Subcutaneous abdominal adipose tissue (tissue), 5 donors: ENCODE results near the gene CLCNKB.
"Not testable (repeated sequence)": the region's sequence is repeated elsewhere in the genome, so short reads cannot be mapped to it uniquely, and the experiment has no call there.

Experiments
- H3K27ac ChIP-seq: one replicate; pipeline ENCODE4 v1.7.0; 2013; ENCODE audit warnings: low read depth, mild to moderate bottlenecking, inconsistent platforms, low read length, moderate library complexity
- H3K27me3 ChIP-seq, 5 donors: one replicate each; pipeline ENCODE4 v1.7.0; 2013; ENCODE audit warnings: low read length in 5 of 5, inconsistent platforms in 1 of 5; ENCODE audit not compliant: control insufficient read depth in 5 of 5, insufficient read depth in 4 of 5
- H3K36me3 ChIP-seq, 5 donors: one replicate each; pipeline ENCODE4 v1.7.0; 2013; ENCODE audit warnings: low read length in 5 of 5; ENCODE audit not compliant: control insufficient read depth in 5 of 5, insufficient read depth in 5 of 5
- H3K4me1 ChIP-seq, 5 donors: one replicate each; pipeline ENCODE4 v1.7.0; 2013; ENCODE audit warnings: low read length in 5 of 5, mild to moderate bottlenecking in 3 of 5, moderate library complexity in 1 of 5; ENCODE audit not compliant: control insufficient read depth in 5 of 5, insufficient read depth in 5 of 5
- H3K4me3 ChIP-seq, 5 donors: one replicate each; pipeline ENCODE4 v1.7.0; 2013; ENCODE audit warnings: low read length in 5 of 5, low read depth in 1 of 5
- H3K9ac ChIP-seq, 5 donors: one replicate each; pipeline ENCODE4 v1.7.0; 2013; ENCODE audit warnings: low read length in 5 of 5, mild to moderate bottlenecking in 4 of 5, moderate library complexity in 3 of 5
- H3K9me3 ChIP-seq, 5 donors: one replicate each; pipeline ENCODE4 v1.7.0; 2013; ENCODE audit warnings: low read length in 5 of 5; ENCODE audit not compliant: control insufficient read depth in 5 of 5
- donor health status: healthy.
- donor health status: healthy.
- donor health status: healthy.
- donor health status: healthy.
- donor health status: healthy.

Gene CLCNKB

GRCh38 chr1:16020325-16020724 is 23.3 kb upstream of the CLCNKB start:
- H3K27me3 ChIP-seq: no peaks in the 10 kb centered on the region
- H3K9me3 ChIP-seq: no peaks in the 10 kb centered on the region
- H3K9ac ChIP-seq: no peak overlapping the region
- H3K27ac ChIP-seq: no peak overlapping the region
- H3K4me1 ChIP-seq: peaks cover 0 to 53% (median 50%) of the 10 kb centered on the region in 5 donors
- peaks cover 0 to 4% (median 0%) of the 10 kb centered on the region in 5 donors for H3K36me3 ChIP-seq
- no peak overlapping the region for H3K4me3 ChIP-seq

DNA sequence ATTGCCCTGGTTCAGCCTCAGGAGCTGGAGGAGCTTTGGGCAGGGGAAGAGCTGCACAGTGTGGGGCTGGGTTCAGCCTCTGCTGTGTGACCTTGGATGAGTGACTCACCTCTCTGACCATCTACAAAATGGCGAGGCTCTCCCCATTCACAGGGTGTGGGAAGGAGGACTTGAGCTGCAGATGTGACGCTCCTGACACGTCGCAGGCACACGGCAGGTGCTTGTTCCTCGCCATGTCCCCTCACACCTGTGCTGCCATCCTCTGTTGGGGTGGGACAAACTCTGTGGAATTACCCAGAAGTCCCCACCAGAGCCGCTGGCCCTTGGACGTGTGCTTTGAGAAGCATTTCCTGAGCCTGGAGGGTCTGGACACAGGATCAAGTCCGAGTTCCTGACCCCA is 22.7 kb upstream of the CLCNKB start:
- not testable (repeated sequence) for H3K36me3 ChIP-seq, H3K27ac ChIP-seq
- H3K4me1 ChIP-seq: peaks cover 0 to 47% (median 45%) of the 10 kb centered on the region in 5 donors

GRCh38 chr1:16021681-16022080 is 21.9 kb upstream of the CLCNKB start, which contains the start of gene CLCNKA:
CLCNKA (plus strand) TSS chr1:16022036; CDS start chr1:16022620, 584 bp downstream.
- Histone ChIP-seq H3K27ac (no peak within 1 kb of the TSS), H3K27me3 (no peaks in the 10 kb centered on the region), H3K4me1 (peaks cover 0 to 44% (median 39%) of the 10 kb centered on the region in 5 donors), H3K4me3 (no peak within 1 kb of the TSS), H3K36me3 (no peaks in the 10 kb centered on the region), H3K9me3 (no peaks in the 10 kb centered on the region), H3K9ac (no peak within 1 kb of the TSS)

More for the DNA sequence above, 22.7 kb upstream of the CLCNKB start:
- not testable (repeated sequence) for H3K9ac ChIP-seq, H3K27me3 ChIP-seq, H3K9me3 ChIP-seq, H3K4me3 ChIP-seq

GRCh38 chr1:16022393-16022792 is 21.2 kb upstream of the CLCNKB start:
- Histone ChIP-seq H3K27me3 (no peaks in the 10 kb centered on the region), H3K4me1 (peaks cover 0 to 40% (median 38%) of the 10 kb centered on the region in 5 donors), H3K27ac (no peak overlapping the region), H3K9ac (no peak overlapping the region), H3K9me3 (no peaks in the 10 kb centered on the region), H3K36me3 (no peaks in the 10 kb centered on the region), H3K4me3 (no peak overlapping the region)

DNA sequence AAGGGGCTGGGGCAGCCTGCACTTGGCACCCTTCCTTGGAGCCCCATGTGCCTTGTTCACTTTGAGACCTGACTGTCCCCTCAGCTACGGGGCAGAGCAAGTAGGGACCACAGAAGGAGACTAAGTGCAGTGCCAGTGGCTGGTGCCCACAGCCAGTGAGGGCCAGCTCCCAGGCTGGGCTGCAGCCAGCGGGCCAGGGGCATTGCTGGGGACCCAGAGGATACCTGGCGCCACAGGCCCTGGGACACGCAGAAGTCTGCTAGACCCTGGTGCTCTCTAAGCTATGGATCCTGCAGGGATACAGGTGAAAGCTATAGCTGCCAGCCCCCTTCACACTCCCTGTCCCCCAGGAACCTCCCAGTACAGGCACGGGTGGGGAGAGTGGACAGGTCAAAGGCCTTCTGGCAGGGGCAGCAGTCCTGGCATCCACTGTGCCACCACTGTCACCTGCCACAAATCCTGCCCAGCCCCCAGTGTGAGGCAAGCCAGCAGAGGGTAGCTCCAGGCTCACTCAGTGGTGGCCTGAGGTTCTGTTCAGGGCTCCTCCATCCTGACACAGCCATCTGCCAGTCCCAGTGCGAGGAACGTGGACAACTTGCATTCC is 20.4 kb upstream of the CLCNKB start:
- Histone ChIP-seq H3K27me3 (peaks cover 0 to 3% (median 0%) of the 10 kb centered on the region in 5 donors), H3K4me1 (peaks cover 0 to 35% (median 32%) of the 10 kb centered on the region in 5 donors), H3K27ac (no peak overlapping the region), H3K4me3 (no peak overlapping the region), H3K9ac (no peak overlapping the region), H3K9me3 (no peaks in the 10 kb centered on the region), H3K36me3 (no peaks in the 10 kb centered on the region)

GRCh38 chr1:16026302-16026701 is 17.3 kb upstream of the CLCNKB start:
- not testable (repeated sequence) for H3K36me3 ChIP-seq, H3K9ac ChIP-seq, H3K27me3 ChIP-seq, H3K4me3 ChIP-seq, H3K27ac ChIP-seq, H3K9me3 ChIP-seq
- peaks cover 0 to 21% (median 15%) of the 10 kb centered on the region in 5 donors for H3K4me1 ChIP-seq

DNA sequence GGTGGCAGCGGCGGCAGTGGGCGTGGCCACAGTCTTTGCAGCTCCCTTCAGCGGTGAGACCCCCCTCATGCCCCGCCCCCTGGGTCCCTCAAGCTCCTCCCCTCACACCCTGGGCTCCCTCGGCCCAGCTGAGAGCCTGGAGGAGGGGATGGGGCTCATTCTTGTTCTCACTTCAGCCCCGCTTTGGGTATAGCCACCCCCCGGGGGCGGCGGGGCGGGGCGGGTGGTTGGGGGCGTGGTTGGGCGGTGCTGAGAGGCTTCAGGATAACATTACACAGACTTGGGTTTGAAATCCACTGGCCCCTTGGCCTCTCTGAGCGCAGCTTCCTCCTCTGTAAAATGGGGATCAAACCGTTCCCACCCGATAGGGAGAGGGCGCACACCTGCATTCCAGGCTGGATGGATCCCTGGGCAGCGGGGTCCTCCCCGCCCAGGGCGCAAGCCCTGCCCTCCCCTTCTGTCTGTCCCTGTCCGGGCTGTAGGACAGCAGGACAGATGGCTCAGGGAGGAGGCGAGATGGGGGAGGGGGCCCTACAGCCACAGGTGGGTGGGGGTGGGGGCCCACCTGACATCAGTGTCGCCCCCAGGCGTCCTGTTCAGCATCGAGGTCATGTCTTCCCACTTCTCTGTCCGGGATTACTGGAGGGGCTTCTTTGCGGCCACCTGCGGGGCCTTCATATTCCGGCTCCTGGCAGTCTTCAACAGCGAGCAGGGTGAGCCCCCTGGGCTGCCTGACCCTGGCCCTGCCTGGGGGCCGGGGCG is 16.7 kb upstream of the CLCNKB start:
- Histone ChIP-seq H3K9me3 (no peaks in the 10 kb centered on the region), H3K27me3 (peaks cover 0 to 8% (median 3%) of the 10 kb centered on the region in 5 donors), H3K36me3 (no peaks in the 10 kb centered on the region), H3K27ac (no peak overlapping the region), H3K4me3 (no peak overlapping the region), H3K9ac (peak overlapping the region in 2 of 5 donors; percentile 35 to 39), H3K4me1 (peaks cover 0 to 21% (median 15%) of the 10 kb centered on the region in 5 donors)

DNA sequence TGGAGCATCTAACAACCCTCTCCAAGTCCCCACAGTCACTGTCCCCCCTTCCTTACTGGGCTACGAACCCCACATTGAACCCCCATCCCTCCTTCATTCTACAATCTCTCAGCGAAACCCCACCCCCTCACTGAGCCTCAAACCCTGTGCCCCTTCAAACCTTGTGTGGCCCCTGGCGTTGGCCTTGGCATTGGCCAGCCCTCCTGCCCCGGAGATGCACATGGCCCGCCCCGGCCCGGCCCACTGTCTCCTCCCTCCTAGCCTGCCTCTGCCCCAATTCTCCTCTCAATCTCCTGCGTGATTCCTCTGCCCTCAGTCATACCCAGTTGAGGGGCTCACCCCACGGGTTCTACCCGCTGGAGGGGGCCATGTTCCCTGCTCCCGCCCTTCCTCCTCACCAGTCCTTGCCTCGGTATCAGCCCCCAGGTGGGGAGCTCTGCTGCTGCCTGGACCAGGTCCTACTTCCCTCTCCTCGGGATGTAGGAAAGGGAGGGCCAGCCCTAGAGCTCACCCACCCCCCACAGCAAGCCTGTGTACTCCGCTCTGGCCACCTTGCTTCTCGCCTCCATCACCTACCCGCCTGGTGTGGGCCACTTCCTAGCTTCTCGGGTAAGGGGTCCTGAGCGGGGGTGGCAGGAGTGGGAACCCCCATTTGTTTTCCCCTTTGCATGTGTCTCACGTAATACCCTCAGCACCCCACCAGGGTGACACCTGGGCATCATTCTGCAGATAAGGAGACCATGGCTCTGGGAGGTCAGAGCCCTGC is 15.2 kb upstream of the CLCNKB start:
- H3K36me3 ChIP-seq: no peaks in the 10 kb centered on the region
- no peak overlapping the region for H3K4me3 ChIP-seq
- H3K27me3 ChIP-seq: peaks cover 0 to 8% (median 3%) of the 10 kb centered on the region in 5 donors
- peaks cover 0 to 24% (median 20%) of the 10 kb centered on the region in 5 donors for H3K4me1 ChIP-seq
- peak overlapping the region in 1 of 5 donors; percentile 41 for H3K9ac ChIP-seq
- no peak overlapping the region for H3K27ac ChIP-seq
- no peaks in the 10 kb centered on the region for H3K9me3 ChIP-seq

- H3K9me3 ChIP-seq, H3K27me3 ChIP-seq, H3K9ac ChIP-seq, H3K27ac ChIP-seq, H3K4me3 ChIP-seq, H3K36me3 ChIP-seq: not testable (repeated sequence)
- peaks cover 0 to 24% (median 20%) of the 10 kb centered on the region in 5 donors for H3K4me1 ChIP-seq
These were observed 14.6 kb upstream of the CLCNKB start for GRCh38 chr1:16029003-16029268.

DNA sequence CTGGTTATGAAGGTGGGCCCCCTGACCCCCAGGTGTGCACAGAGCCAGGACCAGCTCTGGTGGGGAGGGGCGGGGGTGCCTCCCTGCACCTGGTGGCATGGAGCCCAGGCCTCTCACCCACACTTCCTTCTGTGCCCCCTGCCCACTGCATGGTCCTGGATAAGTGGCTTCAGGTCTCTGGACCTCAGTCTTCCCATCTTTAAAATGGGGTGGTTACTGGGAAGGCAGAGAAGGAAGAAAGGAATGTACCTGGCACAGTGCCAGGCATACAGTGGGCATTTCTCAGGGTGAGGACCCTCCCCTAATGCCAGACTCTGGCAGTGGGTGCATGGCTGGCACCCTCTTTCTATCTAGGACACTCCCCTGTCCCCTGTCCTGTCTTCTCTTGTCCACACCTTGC is 14.3 kb upstream of the CLCNKB start:
- Histone ChIP-seq H3K9ac (no peak overlapping the region), H3K36me3 (no peaks in the 10 kb centered on the region), H3K4me3 (no peak overlapping the region), H3K27me3 (peaks cover 0 to 8% (median 3%) of the 10 kb centered on the region in 5 donors), H3K27ac (no peak overlapping the region), H3K4me1 (peaks cover 0 to 24% (median 20%) of the 10 kb centered on the region in 5 donors), H3K9me3 (no peaks in the 10 kb centered on the region)
